Stimulated activated CD8-positive, alpha-beta memory T cell treated with anti-CD3 and anti-CD28 coated beads, Interleukin-4, amount 100 ng/mL, for 1 hour (primary cell): ENCODE results near the gene TTI1.

ENCODE experiments used
- DNase-seq, 2 donors: peaks; one replicate each; pipeline ENCODE4 v3.0.0-alpha.2; 2020; ENCODE audit warnings: low read depth in 2 of 2, low spot score in 1 of 2

The TTI1 gene

GRCh38 chr20:38055294-38055693 lies 22.0 kb upstream of the TTI1 start:
- no peak for DNase-seq

- no peak for DNase-seq
These were observed 21.4 kb upstream of the TTI1 start for GRCh38 chr20:38054647-38055046.

DNA sequence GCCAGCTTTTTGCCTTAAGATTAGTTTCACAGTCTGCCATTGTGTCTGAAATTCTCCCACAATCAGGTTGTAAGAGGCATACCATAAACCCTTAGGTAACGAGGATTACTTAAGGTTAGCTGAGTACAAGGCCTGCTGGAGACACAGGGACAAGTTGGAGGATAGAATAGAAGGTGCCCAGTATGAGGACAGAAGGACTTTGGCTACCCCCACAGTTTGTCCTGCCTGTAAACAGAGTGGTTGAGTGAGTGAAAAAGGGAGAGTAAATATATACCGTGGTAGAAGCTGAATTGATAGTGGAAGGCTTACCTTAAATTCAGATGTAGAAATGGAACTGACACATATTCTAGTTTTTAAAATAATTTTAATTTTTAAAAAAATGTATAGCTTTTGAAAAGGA lies 19.6 kb upstream of the TTI1 start:
- DNase-seq = no peak

DNA sequence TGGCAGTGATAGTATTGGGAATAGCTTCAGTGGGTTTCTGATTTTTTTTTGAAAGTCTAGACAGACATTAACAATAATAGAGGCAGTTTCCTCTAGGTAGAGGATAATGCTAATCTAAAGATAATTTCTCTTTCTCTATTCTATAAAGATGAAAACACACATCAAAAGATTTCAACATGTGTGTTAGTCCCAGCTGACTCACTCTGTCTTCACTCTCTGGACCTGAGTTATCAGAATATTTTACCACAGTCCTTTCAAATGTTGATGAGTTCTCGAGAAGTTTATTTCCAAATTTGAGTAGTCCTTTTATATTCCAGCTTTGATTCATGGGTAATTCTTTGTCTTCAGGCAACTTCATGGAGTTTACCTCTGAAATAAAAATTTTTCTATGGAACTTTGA lies 17.4 kb upstream of the TTI1 start:
- DNase-seq = no peak

- no peak for DNase-seq
These were observed 16.5 kb upstream of the TTI1 start for GRCh38 chr20:38049800-38050199.

DNA sequence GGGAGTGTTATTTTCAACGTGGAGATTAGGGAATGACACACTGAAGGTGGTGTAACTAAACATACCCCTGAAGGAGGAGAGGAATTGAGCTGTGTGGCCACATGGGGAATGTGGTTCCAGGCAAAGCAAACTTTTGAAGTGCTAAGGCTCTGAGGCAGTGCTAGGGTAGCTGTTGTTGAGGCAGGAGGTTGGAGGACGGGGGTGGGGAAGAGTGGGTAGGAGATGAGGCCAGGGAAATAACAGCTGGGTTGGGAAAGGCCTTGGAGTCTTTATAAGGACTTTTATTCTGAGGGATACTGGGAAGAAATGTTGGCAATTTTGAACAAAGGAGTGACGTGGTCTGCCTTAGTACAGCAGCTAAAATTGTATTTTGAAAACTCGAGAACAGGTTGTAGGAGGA lies 13.3 kb upstream of the TTI1 start:
- no peak for DNase-seq

DNA sequence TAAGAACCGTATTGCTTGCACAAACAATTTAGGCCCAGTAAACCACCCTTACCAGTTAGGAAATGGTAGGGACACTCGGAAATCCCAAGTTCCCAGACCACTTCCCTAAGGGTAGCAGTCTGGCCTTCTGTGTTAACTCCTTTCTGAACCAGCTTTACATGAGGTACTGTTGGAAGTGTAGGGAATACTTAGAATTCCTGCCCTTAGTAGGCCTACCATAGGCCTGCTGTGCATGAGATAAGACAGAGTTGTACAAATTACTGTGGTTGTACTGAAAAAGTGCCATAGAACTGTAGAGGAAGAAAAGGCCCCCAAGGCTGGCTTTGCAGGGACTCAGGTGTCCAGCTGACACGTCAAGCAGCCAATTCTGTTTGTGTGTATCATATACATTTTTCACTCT lies 11.4 kb upstream of the TTI1 start:
- no peak for DNase-seq

DNA sequence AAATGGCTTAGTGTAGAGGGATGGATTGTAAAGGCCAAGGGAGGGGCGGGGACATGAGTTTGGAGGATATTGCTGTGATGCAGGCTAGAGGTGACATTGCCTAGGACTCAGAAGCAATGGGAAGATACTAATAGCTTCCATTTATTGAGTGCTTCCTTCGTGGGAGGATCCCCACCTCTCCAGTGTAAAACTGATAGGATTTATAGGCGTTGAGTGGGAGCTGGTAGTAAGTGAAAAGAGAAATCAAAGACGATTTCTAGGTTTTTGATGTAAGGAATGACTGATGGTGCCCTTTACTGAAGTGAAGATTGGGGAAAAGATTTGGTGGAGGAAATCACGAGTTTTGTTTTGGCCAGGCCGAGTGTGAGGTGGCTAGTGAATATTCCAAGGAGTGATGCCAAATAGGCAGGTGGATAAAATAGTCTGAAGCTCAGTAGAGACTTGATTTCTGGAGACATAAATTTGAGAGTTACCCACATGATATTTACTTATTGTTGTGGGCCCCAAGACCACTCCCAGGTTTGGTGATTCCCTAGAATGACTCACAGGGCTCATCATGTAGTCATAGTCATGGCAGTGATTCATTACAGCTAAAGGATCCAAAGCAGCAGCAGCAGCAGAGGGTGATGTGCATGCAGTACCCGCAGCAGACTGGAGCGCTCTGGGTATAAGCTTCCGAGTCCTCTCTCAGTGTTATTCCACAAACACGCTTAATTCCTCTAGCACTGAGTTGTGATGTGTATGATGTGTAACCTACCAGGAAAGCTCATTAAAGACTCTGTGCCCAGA lies 10.4 kb upstream of the TTI1 start:
- no peak for DNase-seq

DNA sequence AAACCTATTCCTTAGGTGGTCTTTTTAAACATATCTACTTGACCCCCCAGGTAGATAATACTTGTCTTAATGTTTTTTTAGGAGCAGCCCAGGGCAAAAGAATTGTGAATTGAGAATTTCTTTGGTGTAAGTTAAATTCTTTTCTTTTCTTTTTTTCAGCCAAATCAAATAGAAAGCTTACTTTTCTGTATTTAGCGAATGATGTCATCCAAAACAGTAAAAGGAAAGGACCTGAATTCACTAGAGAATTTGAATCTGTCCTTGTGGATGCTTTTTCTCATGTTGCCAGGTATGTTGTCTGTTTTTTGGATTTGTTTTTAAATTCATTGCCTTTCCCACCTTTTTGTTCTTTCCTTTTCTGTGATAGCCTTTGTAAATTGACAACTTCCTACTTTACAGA lies 7.0 kb upstream of the TTI1 start:
- no peak for DNase-seq

DNA sequence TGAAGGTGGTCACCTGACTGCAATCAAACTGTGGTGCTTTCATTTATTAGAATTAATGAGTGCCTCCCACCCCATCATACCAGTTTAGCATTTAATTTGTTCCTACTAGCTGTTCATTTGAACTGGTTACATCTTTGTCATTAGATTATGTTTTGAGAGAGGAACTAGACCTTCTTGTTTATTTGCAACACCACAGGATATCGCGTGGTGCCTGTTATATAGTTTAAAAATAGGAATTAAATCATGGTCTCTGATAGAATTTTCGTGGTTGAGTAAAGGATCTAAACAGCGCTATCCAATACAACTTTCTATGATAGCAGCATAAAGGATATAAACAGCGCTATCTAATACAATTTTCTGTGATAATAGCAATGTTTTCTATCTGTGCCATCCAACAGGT lies 3.1 kb upstream of the TTI1 start:
- no peak for DNase-seq

GRCh38 chr20:38034961-38035360 lies 1.7 kb upstream of the TTI1 start:
- no peak for DNase-seq

DNA sequence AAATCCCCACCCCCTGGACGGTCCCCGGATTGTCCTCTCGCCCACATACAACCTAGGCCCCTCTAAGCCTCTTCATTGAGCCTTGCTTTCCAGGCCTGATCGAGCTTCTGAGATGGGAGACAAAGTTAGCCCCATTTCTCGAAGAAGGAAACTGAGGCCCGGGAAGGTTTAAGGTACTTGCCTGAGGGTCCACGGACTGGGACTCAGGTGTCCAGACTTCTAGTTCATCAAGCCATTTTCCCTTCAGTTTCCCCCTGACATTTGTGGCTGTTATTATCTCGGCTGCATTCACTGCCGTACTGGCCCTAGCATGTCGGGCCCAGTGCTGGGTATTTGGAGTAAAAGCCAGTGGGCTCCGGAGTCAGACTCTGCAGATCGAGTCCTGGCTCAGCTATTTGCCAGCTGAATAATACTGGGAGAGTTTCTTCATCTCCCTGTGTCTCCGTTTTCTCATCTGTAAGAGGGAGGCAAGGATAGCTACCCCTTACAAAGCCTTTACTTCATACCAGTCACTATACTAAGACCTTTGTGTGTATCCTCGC lies 923 bp upstream of the TTI1 start:
- DNase-seq = no peak

DNA sequence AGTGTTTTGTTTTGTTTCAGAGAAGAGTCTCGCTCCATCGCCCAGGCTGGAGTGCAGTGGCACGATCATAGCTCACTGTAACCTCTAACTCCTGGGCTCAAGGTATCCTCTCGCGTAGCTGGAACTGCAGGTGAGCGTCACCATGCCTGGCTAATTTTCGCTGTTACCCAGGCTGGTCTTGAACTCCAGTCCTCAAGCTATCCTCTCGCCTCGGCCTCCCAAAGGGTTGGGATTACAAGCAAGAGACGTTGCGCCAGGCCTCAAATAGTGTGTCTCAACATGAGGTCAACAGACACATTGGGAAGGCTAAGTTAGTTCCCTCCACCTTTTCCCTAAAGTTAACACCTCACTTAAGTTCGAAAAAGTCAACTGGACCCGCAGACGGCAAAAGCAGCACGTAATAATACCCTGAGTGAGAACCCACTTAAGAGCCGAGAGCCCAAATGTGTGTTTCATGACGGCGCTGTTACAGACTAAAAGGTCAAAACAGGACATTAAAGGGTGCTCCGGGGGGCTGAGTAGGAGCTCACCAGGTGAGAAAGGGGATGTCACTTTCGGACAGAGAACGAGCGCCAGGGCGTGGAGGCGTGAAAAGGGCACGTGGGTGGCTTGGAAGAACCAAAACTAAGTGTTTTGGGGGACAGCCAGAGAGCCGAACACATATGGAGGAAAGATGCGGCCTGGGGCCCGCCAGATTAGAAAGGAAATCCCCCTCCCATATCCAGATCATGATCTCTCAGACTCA lies 499 bp downstream of the TTI1 start:
- DNase-seq = peak in 1 of 2 donors; percentile 13

DNA sequence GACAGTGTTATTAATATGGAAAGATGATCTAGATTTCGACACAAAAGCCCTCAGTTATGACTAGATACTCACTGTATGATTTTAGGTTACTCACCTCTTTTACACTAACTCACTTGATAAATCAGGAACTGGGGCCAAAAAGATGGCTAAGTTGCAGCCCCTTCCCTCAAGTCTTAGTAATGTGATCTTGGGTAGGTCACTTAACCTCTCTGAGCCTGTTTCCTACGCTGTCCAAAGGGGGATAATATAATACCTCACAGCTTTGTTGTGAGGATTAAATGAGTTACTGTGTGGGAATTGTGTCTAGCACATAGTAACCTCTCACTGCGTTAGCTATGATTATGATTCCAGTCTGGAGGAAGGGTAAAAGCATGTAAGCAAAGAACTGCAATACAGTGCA lies 1.3 kb downstream of the TTI1 start:
- no peak for DNase-seq

GRCh38 chr20:38029453-38029852 lies 3.8 kb downstream of the TTI1 start:
- DNase-seq = no peak

DNA sequence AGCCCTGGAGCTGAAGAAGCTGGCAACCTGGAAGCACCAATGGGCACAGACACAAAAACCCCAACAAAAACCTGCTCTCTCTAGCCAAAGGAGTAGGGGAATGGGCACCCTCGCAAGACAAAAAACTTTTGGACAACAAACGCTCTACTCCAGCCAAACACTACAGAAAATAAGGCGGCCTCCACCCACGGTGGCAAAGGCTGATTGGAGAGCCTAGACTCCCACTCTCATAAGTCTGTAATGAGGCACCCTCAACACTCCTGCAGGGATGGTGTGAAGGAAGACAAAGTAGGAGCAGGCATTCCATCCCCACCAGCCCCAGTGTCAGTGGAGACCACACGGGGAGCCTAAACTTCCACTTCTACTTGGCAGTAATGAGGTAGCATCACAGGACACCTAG lies 8.8 kb downstream of the TTI1 start:
- DNase-seq = no peak

DNA sequence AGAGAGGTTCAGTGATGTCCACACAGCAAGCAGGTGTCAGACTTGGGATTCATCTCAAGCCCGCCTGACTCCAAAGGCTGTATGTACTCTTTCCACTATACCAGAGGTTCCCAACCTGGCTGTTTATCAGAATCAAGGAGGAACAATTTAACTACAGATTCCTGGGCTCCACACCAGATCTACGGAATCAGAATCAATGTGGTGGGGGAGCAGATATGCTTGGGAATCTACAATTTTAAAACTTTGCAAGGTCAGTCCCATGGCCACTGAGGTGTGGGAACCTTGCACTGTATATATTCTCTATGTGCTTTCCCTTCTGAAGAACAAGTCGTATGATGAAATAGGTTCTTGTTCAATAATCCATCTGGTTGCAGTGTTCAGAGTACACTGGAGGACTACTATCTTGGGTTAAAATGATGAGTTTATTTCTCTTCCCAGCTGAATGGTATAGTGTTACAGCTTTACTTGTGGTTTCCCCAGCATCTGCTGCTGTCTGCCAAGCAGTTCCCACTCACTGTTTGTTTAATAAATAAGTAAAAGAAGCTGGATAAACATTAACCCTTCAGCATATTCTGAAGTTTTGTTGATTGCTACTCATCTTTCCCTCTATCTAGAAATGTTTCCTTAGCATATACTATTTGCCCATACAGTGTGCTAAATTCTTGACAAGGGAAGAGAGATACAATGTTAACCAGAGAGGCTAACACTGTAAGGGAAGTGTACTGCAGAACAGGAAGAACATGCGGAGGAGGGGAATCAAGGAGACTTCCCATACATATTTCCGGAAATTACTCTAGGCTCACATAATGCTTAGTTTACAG lies 9.9 kb downstream of the TTI1 start:
- no peak for DNase-seq

DNA sequence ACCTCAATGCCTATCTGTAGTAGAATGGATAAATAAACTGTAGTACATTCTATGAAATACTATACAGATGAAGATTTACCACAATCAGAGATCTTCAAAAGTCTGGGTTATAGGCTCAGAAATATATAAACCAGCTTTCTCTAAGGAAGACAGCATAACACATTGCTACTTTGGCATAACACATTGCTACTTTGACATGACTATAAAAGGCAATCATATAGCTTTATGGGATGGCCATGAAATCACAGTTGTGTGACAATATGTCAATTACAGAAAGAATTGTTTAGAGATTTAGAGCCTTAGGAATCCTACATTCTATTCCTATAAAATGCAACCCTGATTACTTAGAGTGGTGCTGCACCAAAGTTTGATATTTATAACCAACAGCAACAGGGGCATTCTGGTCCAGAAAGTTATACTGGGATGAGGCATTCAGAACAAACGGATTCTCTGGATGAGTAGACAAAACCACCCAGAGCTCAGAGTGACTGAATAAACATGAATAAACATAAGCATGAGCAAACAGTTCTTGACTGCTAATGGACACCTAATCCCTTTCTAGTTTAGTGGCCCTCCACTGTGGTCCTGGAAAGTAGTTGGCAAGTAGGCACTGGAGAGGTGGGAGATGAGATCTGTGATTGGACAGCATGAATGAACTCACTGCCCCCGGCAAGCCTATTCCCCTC lies 12.0 kb downstream of the TTI1 start:
- DNase-seq = no peak

DNA sequence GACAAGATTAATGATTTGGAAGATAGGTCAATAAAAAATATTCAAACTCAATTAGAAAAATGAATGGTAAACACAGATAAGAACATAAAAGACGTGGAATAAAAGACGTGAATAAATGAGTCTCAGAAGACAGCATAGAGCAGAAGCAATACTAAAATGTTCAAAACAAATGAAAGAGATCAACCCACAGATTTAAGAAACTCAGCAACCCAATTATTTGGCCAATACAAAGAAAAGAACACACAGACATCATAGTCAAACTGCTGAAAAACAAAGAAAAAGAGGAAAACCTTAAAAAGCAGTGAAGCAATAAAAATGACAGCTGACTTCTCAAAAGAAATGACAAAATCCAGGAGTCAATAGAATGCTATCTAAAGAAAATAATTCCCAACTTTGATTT lies 14.9 kb downstream of the TTI1 start:
- no peak for DNase-seq

DNA sequence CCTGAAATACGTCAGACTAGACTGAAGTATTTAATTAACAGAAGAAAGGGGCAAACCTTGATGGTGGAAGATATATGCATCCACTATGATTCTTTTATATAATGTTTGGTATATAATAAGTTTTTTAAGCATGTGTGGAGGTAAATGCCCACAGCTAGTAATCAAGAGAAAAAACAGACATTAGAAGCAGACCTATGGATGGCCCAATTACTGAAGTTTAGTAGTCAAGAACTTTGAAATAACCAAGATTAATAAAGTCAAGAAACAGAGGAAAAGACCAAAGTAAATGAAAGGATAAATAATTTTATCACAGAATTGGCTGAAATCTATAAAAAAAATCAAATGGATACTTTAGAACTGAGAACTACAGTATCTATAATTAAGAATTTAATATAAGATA lies 15.3 kb downstream of the TTI1 start:
- DNase-seq = no peak

DNA sequence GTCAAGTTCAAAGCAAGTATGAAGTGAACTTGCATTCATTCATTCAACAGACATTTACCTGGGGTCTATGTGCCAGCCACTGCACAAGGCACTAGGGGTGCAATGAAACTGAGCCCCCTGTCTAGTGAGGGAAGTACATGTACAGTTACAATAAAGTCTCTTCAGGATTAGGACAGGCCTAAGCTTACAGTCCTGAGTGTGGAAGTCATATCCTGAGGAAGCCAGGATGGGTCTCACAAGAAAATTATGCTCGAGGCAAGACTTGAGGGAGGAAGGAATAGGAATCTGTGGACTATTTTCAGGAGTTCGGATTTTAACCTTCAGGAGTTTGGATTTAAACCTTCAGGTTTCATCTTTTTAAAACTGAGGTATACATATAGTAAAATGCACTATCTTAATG lies 19.4 kb downstream of the TTI1 start:
- DNase-seq = no peak
